GM19328 (cell line): ENCODE results near the gene MEG3.

ENCODE experiments used
- ATAC-seq: cut with Tn5 transposase; IDR thresholded peaks from one replicate; pipeline ENCODE4 v1.9.1; 2021; ENCODE audit warnings: mild to moderate bottlenecking, moderate library complexity; ENCODE audit not compliant: unreplicated experiment

The MEG3 gene

DNA sequence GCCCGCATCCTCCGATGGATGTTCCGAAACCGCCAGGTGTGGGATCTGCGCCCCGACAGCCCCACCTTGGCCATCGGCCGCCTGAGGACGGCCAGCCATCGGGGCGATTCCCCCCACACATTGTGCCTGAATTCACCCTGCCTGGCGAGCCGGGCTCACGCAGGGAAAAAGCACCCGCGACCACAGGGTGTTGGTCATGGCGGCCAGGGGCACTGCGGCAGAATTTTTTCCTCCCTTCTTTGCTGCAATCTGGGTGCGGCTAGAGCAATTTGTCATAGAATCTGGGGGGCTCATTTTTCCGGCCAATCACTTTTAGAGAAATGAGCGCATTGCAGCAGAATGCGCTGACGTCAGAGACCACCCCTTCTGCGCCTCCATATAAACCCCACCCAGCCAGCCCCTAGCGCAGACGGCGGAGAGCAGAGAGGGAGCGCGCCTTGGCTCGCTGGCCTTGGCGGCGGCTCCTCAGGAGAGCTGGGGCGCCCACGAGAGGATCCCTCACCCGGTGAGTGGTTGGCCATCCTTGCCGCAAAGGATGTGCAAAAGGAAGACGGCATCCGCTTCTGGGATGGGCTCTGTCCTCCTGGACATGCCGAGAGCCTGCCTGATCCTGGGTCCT, at the start of gene MEG3:
Gene MEG3, plus strand, starts transcription at position 406 of the 619 bp plus-strand sequence.
- no peak for ATAC-seq

DNA sequence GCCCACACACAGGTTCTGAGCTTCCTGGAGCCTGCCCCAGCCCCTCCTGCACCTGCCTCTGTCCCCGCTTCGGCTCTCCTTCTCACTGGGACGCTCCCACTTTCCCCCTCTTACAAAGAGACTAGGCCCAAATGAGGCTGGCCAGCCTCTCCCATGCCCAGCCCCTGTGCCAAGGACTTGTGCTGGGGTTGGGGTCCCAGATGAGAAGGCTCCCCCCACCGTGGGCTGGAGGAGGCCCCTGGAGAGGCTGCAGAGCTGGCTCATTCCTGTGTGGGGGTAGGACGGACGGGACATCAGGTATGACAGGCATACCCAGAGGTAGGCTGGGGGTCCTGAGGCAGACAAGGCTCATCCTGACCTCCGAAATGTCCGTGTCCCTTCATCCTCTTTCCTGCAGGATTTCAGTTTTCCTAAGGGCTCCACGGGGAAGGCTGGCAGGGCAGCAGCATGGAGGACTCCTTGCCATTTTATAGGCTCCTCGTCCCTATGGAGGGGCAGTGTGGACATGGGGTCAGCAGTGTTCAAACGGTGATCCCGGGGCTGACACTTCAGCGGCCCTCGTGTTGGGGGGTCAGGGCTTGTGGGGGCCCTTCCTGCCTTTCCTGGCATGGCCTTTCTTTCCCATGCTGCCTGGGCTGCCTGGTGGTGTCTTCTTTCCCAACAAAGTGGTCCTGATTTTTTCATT, 49.1 kb upstream of the MEG3 start:
- ATAC-seq, result no peak

DNA sequence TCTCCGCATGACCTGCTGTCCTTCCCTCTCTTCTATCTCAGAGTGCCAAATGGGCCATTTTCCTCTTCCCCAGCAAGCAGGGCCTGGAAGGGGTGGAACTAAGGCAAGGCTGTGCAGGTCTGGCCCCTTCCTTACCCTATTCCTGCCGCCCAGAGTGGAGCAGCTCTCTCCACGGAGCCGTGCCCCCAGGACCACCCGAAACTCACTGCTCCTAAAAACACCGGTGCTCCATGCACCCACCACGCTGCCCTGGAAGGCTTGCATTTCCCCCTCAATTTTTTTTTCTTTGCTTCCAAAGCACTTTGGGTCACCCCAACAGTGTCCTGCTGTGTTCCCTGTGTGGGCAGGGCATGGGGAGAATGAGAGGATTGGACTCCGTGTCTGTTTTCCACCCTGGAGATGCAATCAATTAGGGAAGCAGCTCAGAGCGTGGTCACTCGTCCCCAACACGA, 48.5 kb upstream of the MEG3 start:
- ATAC-seq, result no peak

DNA sequence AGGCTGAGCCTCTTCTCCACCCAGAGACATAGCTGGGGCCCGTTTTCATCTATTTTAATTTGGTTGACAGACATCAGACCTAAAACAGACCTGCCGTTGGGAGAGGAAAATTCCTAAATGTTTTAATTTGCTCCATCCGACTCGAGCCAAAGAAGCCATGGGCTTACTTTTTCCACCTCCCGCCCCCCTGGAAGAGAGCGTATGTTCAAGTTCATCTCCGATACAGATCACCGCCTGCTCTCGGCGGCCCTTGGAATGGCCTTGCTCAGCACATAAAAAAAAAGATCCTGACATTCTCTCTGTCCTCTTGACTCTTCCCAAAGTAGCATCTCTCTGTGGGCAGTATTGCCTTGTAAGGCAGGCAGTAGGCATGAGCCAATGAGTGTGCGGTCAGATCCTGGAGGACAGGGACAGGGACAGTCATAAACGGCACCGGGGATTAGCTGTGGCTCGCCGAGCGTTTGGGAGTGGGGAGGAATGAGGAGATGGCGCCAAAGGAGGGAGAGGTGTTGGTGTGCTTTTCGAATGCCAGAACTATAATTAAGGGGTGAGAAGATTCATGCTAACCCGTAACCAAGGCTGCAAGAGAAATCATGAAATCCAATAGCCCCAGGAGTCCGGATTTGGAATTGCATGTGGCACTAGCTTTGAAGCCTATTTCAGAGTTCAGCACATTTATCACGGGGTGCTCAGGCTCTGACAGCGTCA, 47.9 kb upstream of the MEG3 start:
- ATAC-seq, result no peak

DNA sequence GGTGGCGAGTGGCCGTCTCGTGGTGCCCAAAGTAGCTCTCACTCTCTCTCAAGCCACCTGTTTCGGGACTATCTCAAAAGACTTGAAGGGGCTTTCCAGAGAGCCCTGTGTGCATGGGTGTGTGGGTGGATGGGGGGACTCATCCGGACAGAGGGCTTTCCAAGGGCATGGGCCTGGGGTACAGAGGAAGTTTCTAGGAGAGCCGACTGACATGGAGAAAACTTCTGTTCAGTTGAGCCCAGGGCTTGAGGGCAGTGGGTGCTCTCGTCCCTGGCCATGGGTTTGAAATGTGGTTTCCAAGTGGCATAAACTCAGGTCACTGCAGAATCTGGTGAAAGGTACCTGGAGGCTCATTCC, 47.4 kb upstream of the MEG3 start:
- ATAC-seq, result no peak

DNA sequence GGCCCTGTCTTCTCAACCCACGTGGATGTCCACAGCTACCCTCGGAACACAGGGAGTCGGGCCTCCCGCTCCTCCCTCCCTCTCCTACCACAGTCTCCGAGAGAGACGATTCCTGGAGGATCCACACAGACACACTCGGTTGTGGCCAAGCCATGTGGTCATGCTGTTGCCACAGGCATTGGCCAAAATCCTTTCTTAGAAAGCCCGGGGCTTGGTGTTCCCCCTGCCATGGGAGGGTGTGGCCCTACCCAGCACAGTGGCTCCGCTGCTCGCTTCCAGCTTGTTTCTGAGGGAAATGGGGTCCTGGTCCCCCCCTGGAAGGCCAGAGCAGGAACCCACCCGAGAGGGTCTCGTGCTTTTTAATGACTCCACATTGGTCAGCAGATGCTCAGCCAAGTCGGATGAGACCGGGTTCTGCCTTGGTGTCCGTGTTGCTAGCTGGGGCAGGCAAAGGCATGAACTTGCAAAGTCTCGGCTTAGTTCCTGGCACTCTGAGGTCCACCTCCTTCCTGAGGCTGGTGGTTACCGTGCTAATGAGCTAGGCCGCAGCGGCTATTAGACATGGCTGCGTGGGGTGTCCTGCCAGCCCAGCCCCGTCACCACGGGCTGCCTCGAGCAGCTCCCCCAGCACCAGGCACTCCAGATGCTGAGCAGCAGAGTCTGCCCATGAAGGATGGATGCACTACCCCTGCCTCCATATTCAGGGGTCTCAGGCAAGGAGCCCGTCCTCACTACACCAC, 46.8 kb upstream of the MEG3 start:
- no peak for ATAC-seq

DNA sequence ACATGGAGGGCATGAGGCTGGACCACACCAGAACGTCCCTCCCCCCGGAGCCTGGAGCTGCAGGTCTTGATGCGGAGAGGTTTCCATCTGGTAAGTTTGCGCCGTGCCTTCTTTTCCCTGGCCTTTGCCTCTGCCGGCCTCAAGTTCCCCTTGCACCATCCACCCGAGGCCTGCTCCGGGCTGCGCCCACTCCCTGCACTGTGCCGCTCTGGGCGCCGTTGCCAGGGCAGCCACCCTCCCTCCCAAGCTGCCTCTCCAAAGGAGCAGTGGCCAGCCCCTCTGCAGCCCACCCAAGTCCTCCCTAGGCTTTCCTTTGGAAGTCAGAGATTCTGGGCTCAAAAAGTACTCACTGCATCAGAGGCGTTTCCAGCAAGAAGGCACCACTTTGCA, 46.2 kb upstream of the MEG3 start:
- ATAC-seq, result no peak

DNA sequence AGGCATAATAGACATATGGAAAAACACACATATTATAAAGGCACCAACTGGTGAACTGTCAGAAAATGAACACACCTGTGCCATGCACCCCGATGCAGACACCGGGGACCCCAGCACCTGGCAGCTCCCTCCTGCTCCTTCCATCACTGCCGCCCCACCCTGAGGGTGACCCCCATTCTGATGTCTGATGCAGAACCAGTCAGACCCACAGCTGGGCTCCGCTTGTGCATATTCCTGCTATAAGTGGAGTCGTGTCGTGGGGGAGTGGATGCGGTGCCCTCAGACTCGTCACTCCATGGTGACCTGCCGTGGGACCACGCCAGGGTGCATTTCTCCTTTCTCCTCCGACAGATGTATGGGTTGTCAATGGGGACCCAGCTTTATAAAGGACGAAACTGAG, 45.7 kb upstream of the MEG3 start:
- ATAC-seq, result no peak

DNA sequence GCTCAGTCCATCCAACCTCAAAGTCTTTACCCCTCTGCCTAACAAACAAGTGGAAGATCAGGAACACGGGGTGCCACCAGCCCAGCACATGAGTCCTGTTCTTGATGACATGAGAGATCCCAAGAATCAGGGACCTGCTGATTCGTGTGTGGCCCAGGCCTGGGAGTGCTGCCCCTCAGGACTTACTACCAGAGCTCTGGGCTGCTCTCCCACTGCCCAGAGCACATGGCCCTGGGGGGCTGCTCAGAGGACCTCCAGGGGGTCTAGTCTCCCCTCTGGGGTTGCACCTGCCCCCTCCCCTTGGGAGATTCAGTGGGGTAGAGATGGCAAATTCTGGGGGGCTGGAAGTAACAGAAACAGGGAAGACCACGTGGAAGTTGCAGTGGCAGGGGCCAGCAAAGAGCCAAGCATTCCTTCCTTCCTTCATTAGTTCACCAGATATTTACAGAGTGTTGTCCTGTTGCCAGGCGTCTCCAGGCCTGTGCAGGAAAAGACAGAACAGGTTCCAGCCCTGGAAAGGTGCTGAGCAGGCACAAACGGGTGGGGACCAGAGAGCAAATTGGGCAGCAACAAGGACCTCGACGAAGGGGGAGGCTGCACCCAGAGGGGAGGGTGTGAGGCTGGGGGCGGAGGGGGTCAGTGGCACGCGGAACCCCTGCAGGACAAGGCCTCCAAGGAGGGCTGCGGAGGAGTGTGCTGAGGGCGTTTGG, 45.1 kb upstream of the MEG3 start:
- no peak for ATAC-seq

DNA sequence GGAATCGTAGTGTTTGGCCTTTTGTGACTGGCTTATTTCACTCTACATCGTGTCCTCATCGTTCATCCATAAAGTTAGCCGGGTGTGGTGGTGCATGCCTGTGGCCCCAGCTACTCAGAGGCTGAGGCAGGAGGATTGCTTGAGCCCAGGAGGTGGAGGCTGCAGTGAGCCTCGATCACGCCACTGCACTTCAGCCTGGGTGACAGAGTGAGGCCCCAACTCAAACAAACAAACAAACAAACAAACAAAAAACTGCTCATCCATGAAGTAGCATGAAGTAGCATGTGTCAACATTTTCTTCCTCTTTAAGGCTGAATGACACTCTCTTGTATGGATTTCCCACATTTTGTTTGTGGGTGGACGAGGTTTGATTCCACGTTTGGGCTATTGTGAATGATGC, 44.0 kb upstream of the MEG3 start:
- ATAC-seq, result no peak

DNA sequence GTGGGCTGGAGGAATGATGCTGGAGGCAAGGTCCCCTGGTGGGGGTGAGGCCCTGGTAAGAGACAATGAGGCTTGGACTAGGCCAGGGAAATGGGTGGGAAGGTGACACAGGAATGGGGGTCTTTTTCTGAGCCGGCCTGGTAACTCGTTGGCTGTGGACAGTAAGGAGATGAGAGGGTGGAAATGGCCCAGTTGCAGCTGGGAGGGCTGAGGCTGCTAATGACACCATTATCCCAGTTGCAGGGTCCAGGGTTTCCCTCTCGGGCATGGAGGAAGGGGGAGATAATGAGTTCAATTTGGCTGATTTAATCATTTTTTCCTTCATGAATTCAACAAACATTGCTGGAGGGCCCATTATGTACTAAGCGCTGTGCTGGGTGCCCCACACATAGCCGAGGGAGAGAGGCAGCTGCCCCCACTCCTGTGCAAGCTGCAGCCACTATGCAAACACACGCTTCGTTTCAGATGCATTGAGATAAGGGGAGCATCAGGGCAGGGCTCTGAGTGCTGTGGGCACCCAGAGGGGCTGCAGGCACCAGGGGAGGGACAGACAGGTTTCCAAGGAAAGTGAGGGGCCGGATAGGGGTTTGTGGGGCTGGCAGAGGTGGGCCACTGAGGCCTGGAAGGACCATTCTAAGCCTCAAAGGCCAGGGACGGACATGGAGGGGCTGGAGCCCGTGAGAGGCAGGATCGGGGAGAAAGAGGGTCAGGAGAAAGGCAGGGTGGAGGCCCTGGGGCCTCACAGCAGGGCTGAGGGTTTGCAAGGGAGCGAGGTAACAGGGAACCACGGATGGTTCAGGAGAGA, 43.2 kb upstream of the MEG3 start:
- no peak for ATAC-seq

DNA sequence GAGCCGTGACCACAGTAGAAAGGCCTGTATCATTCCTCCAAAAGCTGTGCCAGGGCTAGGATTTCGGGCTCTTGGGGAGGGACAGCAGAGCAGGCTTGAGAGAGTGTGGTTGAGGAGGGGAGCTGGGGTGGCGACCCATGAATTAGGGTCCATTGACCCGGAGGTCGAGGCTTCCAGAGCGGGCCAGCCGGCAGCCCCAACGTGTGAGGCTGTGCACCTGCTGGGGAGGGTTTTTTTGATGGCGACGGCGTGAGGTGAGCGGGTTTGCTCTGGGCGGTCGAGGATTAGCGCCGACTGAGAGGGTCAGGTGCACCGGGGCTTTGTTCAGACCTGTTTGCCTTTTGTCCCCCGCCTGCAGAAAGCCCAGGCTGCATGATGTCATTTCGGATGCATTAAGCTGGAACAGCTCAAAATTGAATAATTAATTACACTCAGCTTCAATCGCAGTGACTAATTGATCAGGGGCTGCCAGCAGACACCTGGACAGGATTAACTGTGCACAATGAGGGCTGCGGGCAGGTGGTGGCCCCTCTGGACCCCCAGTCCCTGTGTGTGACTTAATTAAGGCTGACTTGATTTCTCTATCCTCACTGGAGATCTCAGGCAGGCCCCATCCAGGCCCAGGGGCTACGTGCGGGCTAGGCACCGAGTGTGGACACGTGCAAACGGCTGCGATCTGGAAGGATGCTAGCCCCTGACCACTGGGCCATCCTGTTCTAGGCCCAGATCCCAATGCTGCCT, 42.1 kb upstream of the MEG3 start:
- no peak for ATAC-seq

DNA sequence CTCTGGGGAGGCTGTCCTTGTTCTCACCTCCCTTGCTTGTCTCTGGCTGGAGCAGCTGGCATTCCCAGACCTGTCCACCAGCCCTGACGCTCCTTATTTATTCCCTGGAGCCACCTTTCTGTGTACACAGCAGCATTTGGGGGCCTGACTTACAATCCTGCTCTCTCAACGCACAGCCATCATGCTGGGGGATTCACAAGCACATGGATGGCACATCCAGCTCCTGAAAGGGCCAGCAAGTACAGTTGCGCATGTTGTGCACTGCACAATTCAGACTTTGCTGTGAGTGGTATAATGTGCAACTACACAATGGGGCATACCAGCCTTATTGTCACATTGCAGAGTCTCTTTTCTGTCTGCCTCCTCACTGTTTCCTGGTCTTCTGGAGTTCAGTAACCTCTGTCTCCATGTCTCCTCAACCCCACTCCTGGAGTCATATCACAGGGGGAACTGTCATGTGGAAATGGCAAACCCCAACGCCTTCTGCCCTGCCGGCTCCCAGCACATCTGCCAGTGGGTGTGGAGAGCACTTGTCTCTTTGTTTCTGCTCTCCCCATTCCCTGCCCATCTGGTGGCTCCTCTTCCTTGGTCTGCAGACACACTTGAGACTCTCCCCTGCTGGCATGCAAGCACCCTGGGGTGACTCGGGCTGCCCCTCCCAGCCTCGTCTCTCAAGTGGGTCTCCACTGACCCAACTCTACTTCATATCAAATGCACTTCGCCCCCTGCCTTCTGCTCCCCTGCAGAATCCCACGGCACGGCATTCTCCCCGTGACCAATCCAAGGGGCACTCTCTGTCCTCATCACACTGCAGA, 41.2 kb upstream of the MEG3 start:
- no peak for ATAC-seq

DNA sequence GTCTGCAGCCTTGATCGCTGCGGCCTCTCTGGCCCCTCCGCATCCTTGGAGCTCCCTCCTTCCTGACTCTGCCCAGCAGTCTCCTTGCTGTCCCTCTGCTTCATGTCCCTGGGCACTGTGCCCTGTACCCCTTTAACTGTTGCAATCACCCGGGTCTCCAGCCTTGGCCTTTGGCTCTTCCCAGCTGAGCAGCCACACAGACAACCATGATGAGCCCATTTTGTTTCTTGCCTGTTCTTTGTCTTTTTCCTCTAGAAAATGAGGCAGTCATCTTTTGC, 40.6 kb upstream of the MEG3 start:
- no peak for ATAC-seq

DNA sequence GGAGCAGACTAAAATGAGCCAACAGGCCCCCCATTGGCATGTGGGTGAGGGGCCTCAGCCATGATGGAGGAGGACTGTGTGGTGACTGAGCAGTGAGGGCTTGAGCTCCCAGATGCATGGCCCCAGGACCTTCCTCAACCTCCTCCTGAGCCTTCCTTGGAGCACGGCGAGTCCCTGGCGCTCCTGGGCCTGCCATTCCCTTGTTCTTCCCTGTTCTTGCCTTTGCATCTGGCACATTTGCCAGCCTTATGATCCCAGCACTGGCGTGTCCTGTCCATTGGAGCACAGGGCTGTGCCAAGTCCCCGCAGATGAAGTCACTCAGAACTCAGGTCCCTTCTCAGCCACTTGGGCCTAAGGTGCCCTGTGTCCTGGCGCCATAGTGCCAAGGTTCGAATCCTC, 40.3 kb upstream of the MEG3 start:
- no peak for ATAC-seq

DNA sequence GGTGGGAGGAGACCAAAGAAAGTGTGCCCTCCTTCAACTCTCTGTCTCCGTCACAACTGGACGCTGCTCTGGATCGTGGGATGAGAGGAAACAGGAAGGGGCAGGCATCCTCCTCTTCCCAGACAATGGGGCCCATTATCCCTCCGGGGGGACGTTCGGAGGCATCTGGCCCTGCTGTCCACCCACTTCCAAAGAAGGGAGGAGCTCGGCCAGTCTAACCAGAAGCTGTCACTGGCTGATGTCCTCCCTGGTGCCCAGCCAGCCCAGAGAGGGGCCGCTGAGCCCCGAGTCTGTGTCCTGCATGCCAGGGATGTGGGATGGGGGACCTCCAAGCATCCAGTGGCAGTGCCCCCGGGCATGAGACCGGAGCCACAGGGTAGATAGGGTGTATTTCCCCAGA, 39.8 kb upstream of the MEG3 start:
- no peak for ATAC-seq

DNA sequence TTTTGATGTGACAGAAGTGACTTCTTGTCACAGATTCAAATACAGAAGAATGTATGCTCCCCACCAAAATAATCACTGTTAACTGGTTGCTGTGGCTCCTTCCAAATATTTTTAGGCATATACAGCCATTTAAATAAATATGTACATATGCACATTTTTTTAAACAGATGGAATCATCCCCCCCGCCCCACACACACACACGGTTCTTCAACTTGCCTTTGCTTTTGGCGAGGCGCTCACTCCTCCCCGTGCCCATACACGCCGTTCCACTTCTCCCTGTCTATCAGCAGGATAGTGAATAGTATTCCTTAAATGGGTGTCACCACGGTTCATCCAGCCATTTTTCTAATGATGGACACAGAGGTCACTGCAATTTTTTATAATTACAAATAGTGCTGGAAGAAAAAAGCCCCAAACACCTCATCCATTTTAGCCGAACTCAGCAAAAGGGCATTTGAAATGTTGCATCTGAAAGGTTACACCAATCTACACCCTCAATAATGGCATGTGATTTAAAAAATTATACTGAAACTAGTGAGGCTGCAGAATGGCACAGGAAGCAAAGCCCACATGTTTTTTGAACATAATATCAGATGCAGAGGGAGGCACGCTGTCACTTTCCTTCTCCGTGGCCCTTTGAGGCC, 39.2 kb upstream of the MEG3 start:
- no peak for ATAC-seq

DNA sequence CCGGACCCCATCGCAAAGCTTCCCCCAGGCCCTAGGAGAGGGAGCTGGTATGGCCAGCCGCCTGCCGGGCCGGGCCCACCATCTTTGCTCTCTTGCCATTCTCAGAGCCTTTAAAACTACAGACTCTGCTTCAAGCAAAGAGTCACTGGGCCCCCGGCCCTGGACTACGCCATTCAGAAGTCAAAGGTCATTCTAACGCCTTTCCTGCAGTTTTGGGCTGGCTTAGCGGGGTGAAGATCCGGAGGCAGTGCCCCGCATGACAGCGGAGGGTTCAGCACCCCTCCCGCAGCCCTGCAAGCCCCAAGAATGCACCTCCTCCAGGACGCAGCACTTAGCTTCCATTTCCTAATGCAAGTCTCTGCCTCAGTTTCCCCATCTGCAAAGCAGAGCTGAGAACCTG, 38.3 kb upstream of the MEG3 start:
- no peak for ATAC-seq
